OCI-LY3 (cell line): ENCODE measurements around the gene SFT2D2.

Experiments
- EZH2phosphoT487 ChIP-seq: fragments of 200-600 bp; shearing (Covaris generic); IDR thresholded peaks from 2 replicates; pipeline ENCODE4 v1.6.1; 2018; ENCODE audit warnings: antibody characterized with exemption, mixed run types, low read depth
- TF ChIP-seq, protein P1 (sequence below): fragments of 200-600, 300-600 bp; sonication (generic); IDR thresholded peaks from 2 replicates; pipeline ENCODE4 v1.5.1; 2014; ENCODE audit warnings: antibody characterized with exemption, low read length, low read depth

GRCh38 chr1:168271636-168272035, 45.8 kb downstream of the SFT2D2 start:
- TF ChIP-seq, protein P1, sequence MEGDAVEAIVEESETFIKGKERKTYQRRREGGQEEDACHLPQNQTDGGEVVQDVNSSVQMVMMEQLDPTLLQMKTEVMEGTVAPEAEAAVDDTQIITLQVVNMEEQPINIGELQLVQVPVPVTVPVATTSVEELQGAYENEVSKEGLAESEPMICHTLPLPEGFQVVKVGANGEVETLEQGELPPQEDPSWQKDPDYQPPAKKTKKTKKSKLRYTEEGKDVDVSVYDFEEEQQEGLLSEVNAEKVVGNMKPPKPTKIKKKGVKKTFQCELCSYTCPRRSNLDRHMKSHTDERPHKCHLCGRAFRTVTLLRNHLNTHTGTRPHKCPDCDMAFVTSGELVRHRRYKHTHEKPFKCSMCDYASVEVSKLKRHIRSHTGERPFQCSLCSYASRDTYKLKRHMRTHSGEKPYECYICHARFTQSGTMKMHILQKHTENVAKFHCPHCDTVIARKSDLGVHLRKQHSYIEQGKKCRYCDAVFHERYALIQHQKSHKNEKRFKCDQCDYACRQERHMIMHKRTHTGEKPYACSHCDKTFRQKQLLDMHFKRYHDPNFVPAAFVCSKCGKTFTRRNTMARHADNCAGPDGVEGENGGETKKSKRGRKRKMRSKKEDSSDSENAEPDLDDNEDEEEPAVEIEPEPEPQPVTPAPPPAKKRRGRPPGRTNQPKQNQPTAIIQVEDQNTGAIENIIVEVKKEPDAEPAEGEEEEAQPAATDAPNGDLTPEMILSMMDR, result no peak
- TF ChIP-seq EZH2phosphoT487, result no peak
